HCT116 (cell line): Measurements from ENCODE around the gene TLE3. TPM values are rescaled to one million over a fixed set of nuclear protein-coding genes. Genes with fewer than 3 reads are reported as not detected.

Source experiments
- ATAC-seq: fragments of 200-7000 bp; cut with Tn5 transposase; 2 replicates; pipeline ENCODE4 v1.9.1; 2020; ENCODE audit warnings: mild to moderate bottlenecking, moderate library complexity
- BruUV-seq: library from RNA; stranded (reverse); fragments of 400-500 nt; replicated peaks from 2 replicates; lab custom pipeline; 2021; lab: Mats Ljungman, UMichigan
- CTCF ChIA-PET: fragments of 300-600 bp; sonication (Branson Sonifier 250); formaldehyde crosslinking; loops from one replicate; lab custom pipeline; 2021; ENCODE audit warnings: antibody characterized with exemption; lab: Charles Lee
- POLR2A ChIA-PET: fragments of 300-600, 350-600 bp; sonication (Branson Sonifier 250); formaldehyde crosslinking; loops from one replicate; lab custom pipeline; 2021; ENCODE audit warnings: antibody characterized with exemption; lab: Charles Lee
- RAD21 ChIA-PET, 2 experiments: fragments of 300-600 bp; sonication (Branson Sonifier 250); formaldehyde crosslinking; loops; one replicate each; lab custom pipeline; 2023; ENCODE audit warnings: low total read pairs in 2 of 2; ENCODE audit not compliant: uncharacterized antibody in 2 of 2, unreplicated experiment in 2 of 2, low non-redundant PET in 1 of 2; lab: Charles Lee
- DNase-seq: peaks from one replicate; pipeline ENCODE4 v3.0.0-alpha.2; 2010; ENCODE audit warnings: low read depth, low spot score
- H2AFZ ChIP-seq: fragments of 200-600 bp; shearing (Covaris generic), sonication (generic); 2 replicates; pipeline ENCODE4 v1.6.1; 2017; ENCODE audit warnings: low read depth, mixed run types, mixed read lengths, antibody characterized with exemption, low read length; ENCODE audit not compliant: poor library complexity, severe bottlenecking
- H3K27ac ChIP-seq: 2 replicates; pipeline ENCODE4 v1.5.1; 2012; ENCODE audit warnings: low read depth, low read length
- H3K27me3 ChIP-seq: fragments of 200-600 bp; sonication (generic); 2 replicates; pipeline ENCODE4 v1.6.1; 2016; ENCODE audit warnings: mixed run types, low read length, mixed read lengths; ENCODE audit not compliant: insufficient read depth
- H3K36me3 ChIP-seq, 2 experiments: fragments of 200-500 bp in 1 of 2; fragments of 200-600 bp in 1 of 2; sonication (Bioruptor generic) in 1 of 2; sonication (generic) in 1 of 2; 2 replicates each; pipeline versions ENCODE4 v1.5.1 to v1.6.1; 2014 to 2016; ENCODE audit warnings: low read length in 2 of 2, inconsistent platforms in 1 of 2, mixed read lengths in 1 of 2, mixed run types in 1 of 2; ENCODE audit not compliant: insufficient read depth in 2 of 2, control insufficient read depth in 1 of 2
- H3K4me1 ChIP-seq, 2 experiments: fragments of 200-600 bp in 1 of 2; sonication (generic) in 1 of 2; 2 replicates each; pipeline versions ENCODE4 v1.5.1 to v1.6.1; 2012 to 2017; ENCODE audit warnings: low read length in 2 of 2, inconsistent platforms in 1 of 2, mild to moderate bottlenecking in 1 of 2, mixed read lengths in 1 of 2, mixed run types in 1 of 2, moderate library complexity in 1 of 2; ENCODE audit not compliant: insufficient read depth in 2 of 2, control insufficient read depth in 1 of 2
- H3K4me2 ChIP-seq: fragments of 200-600 bp; sonication (generic); 2 replicates; pipeline ENCODE4 v1.6.1; 2017; ENCODE audit warnings: mixed run types, low read length, mixed read lengths
- H3K4me3 ChIP-seq, 2 experiments: fragments of 200-600 bp in 1 of 2; sonication (generic) in 1 of 2; replicated peaks in 1 of 2; 2 replicates each; pipeline ENCODE4 v1.5.1; 2011 to 2016; ENCODE audit warnings: low read length in 2 of 2, control low read depth in 1 of 2, low read depth in 1 of 2, mild to moderate bottlenecking in 1 of 2, mixed read lengths in 1 of 2, mixed run types in 1 of 2
- H3K79me2 ChIP-seq: fragments of 200-600 bp; sonication (generic); 2 replicates; pipeline ENCODE4 v1.6.1; 2017; ENCODE audit warnings: mild to moderate bottlenecking, mixed run types, low read length, moderate library complexity, mixed read lengths; ENCODE audit not compliant: insufficient read depth
- H3K9ac ChIP-seq: fragments of 200-600 bp; sonication (generic); 2 replicates; pipeline ENCODE4 v1.6.1; 2016; ENCODE audit warnings: low read length, mixed read lengths
- H3K9me2 ChIP-seq: fragments of 200-600 bp; sonication (generic), shearing (Covaris generic); 2 replicates; pipeline ENCODE4 v1.6.1; 2017; ENCODE audit warnings: mixed run types, mild to moderate bottlenecking, moderate library complexity; ENCODE audit not compliant: insufficient read depth
- H3K9me3 ChIP-seq, 2 experiments: fragments of 200-500 bp in 1 of 2; fragments of 200-600 bp in 1 of 2; sonication (Bioruptor generic) in 1 of 2; sonication (generic) in 1 of 2; 2 replicates each; pipeline ENCODE4 v1.6.1; 2014 to 2017; ENCODE audit warnings: low read length in 2 of 2, mixed read lengths in 2 of 2, inconsistent platforms in 1 of 2, low read depth in 1 of 2, mild to moderate bottlenecking in 1 of 2, mixed run types in 1 of 2, moderate library complexity in 1 of 2; ENCODE audit not compliant: control insufficient read depth in 1 of 2, insufficient read depth in 1 of 2
- H4K20me1 ChIP-seq: fragments of 200-600 bp; sonication (generic), shearing (Covaris generic); 2 replicates; pipeline ENCODE4 v1.6.1; 2017; ENCODE audit warnings: mixed run types, mild to moderate bottlenecking, moderate library complexity; ENCODE audit not compliant: insufficient read depth
- CBX3 ChIP-seq: IDR thresholded peaks from 2 replicates; pipeline ENCODE4 v1.6.1; 2012; ENCODE audit warnings: low read depth
- CEBPB ChIP-seq: IDR thresholded peaks from 2 replicates; pipeline ENCODE4 v1.6.1; 2012; ENCODE audit warnings: low read depth
- CTCF ChIP-seq, 3 experiments: fragments of 200-600 bp in 1 of 3; sonication (generic) in 1 of 3; IDR thresholded peaks in 2 of 3; conservative IDR thresholded peaks in 1 of 3; 2 replicates each; pipeline ENCODE4 v1.5.1; 2012 to 2017; ENCODE audit warnings: low read depth in 2 of 3, low read length in 2 of 3, antibody characterized with exemption in 1 of 3, borderline replicate concordance in 1 of 3, control low read depth in 1 of 3, mild to moderate bottlenecking in 1 of 3, mixed read lengths in 1 of 3, mixed run types in 1 of 3, moderate library complexity in 1 of 3; ENCODE audit not compliant: insufficient read depth in 1 of 3
- EGR1 ChIP-seq: IDR thresholded peaks from 2 replicates; pipeline ENCODE4 v1.6.1; 2012; ENCODE audit warnings: low read depth
- ELF1 ChIP-seq: IDR thresholded peaks from 2 replicates; pipeline ENCODE4 v1.6.1; 2012; ENCODE audit warnings: low read depth, borderline replicate concordance
- FOSL1 ChIP-seq: IDR thresholded peaks from 2 replicates; pipeline ENCODE4 v1.6.1; 2012; ENCODE audit warnings: low read depth
- JUND ChIP-seq: IDR thresholded peaks from 2 replicates; pipeline ENCODE4 v1.6.1; 2012
- POLR2A ChIP-seq: IDR thresholded peaks from 2 replicates; pipeline ENCODE4 v1.7.0; 2011; ENCODE audit warnings: borderline replicate concordance; ENCODE audit not compliant: insufficient read depth, insufficient read length; ENCODE audit errors: extremely low read depth
- POLR2AphosphoS5 ChIP-seq: IDR thresholded peaks from 2 replicates; pipeline ENCODE4 v1.6.1; 2011; ENCODE audit warnings: mild to moderate bottlenecking, low read depth, low read length, moderate library complexity
- RAD21 ChIP-seq: IDR thresholded peaks from 2 replicates; pipeline ENCODE4 v1.6.1; 2012; ENCODE audit warnings: low read depth, mild to moderate bottlenecking
- REST ChIP-seq: IDR thresholded peaks from 2 replicates; pipeline ENCODE4 v1.6.1; 2012; ENCODE audit warnings: low read depth
- SIN3A ChIP-seq: IDR thresholded peaks from 2 replicates; pipeline ENCODE4 v1.6.1; 2012; ENCODE audit warnings: low read depth
- SRF ChIP-seq: IDR thresholded peaks from 2 replicates; pipeline ENCODE4 v1.6.1; 2012; ENCODE audit warnings: low read depth
- YY1 ChIP-seq: IDR thresholded peaks from 2 replicates; pipeline ENCODE4 v1.6.1; 2011; ENCODE audit warnings: low read length, low read depth, moderate library complexity, mild to moderate bottlenecking; ENCODE audit not compliant: insufficient replicate concordance; ENCODE audit errors: extremely low read depth
- ZFX ChIP-seq: fragments of 450-650 bp; IDR thresholded peaks from 2 replicates; pipeline ENCODE4 v1.6.1; 2017
- ZNF274 ChIP-seq: fragments of 200-500 bp; sonication (Bioruptor generic); IDR thresholded peaks from 2 replicates; pipeline ENCODE4 v1.6.1; 2014; ENCODE audit warnings: mild to moderate bottlenecking, low read depth, low read length, inconsistent platforms
- intact Hi-C: fragments of 100-400 bp; cut with micrococcal nuclease; formaldehyde crosslinking; loops from 2 replicates; pipeline ENCODE4 v1.10.0; 2022
- total RNA-seq: library from RNA; stranded (reverse); gene quantifications from one replicate; pipeline ENCODE4 v1.2.1, GENCODE V29; 2021; ENCODE audit not compliant: unreplicated experiment
- TF ChIP-seq, protein P1 (sequence below): IDR thresholded peaks from 2 replicates; pipeline ENCODE4 v1.6.1; 2012
- TF ChIP-seq, protein P2 (sequence below): IDR thresholded peaks from 2 replicates; pipeline ENCODE4 v1.6.1; 2012

TLE3 gene
- total RNA-seq, 1 experiment from 2014 or later: 53.9 TPM

DNA sequence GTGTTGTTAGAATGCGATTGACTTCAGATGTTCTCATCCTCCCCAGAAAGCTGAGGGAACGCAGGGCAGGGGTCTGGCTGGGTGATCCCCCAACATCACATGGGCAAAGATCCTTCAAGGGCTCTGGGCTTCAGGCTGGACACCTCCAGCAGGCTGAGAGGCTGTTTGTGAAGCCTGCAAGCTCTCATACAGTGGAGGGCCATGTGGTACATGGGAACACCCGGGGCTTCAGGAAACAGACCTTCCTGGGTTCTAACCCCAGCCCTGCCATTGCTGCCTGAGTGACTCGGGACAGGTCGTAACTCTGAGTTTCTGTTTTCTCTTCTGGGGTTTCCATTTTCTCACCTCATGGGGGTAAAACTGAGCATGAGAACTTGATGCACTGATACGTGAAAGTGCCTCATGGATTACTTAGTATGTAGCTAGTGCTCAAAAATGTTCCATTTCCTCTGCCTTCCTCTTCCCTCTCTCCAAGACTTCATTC lies 81.2 kb downstream of the TLE3 start:
- no peak overlapping the region for H2AFZ ChIP-seq
- no peaks in the 10 kb centered on the region for H3K36me3 ChIP-seq
- no peaks in the 10 kb centered on the region for H4K20me1 ChIP-seq
- no peak overlapping the region for H3K27ac ChIP-seq
- TF ChIP-seq POLR2AphosphoS5: no peak
- TF ChIP-seq POLR2A: no peak
- TF ChIP-seq ELF1: no peak
- no peak for TF ChIP-seq EGR1
- TF ChIP-seq CTCF (IDR thresholded peaks at IDR 0.05 in 2 of 3, conservative IDR thresholded peaks at IDR 0.05 in 1 of 3; ENCODE audit: borderline replicate concordance in 1 of 3, insufficient read depth in 1 of 3, low read depth in 2 of 3, low read length in 2 of 3): no peak
- no peak for TF ChIP-seq FOSL1
- no peak for TF ChIP-seq SIN3A
- TF ChIP-seq SRF: no peak
- no peak for TF ChIP-seq ZFX
- no peak for TF ChIP-seq RAD21
- TF ChIP-seq CBX3: no peak
- no peak for TF ChIP-seq CEBPB
- no peak for TF ChIP-seq YY1
- TF ChIP-seq REST: no peak
- TF ChIP-seq ZNF274: no peak
- TF ChIP-seq, protein P1, sequence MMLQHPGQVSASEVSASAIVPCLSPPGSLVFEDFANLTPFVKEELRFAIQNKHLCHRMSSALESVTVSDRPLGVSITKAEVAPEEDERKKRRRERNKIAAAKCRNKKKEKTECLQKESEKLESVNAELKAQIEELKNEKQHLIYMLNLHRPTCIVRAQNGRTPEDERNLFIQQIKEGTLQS: no peak
- TF ChIP-seq, protein P2, sequence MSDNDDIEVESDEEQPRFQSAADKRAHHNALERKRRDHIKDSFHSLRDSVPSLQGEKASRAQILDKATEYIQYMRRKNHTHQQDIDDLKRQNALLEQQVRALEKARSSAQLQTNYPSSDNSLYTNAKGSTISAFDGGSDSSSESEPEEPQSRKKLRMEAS: no peak
- TF ChIP-seq JUND: no peak
- no TSS peak for BruUV-seq
- H3K4me3 ChIP-seq: no peak overlapping the region
- H3K4me1 ChIP-seq: no peaks in the 10 kb centered on the region
- DNase-seq: no peak
- H3K9ac ChIP-seq: no peak overlapping the region
- H3K9me3 ChIP-seq: no peaks in the 10 kb centered on the region
- no peaks in the 10 kb centered on the region for H3K27me3 ChIP-seq
- H3K4me2 ChIP-seq: no peak overlapping the region
- RAD21 ChIA-PET: no interaction called here
- POLR2A ChIA-PET: no interaction called here
- H3K79me2 ChIP-seq: no peaks in the 10 kb centered on the region
- H3K9me2 ChIP-seq: no peaks in the 10 kb centered on the region
- CTCF ChIA-PET: no interaction called here
- no peak for ATAC-seq
- intact Hi-C loops: no loop called here
